Activated CD4-positive, alpha-beta T cell treated with anti-CD3 and anti-CD28 coated beads for 36 hours (primary cell): ENCODE data around the gene CNTN4. TPM values are rescaled to one million over a fixed set of nuclear protein-coding genes. Genes with fewer than 3 reads are reported as not detected.

Experiments used
- ATAC-seq: fragments of 200-7000 bp; cut with Tn5 transposase; one replicate; pipeline ENCODE4 v1.10.0; 2021; ENCODE audit warnings: mild to moderate bottlenecking, moderate library complexity
- CTCF ChIA-PET: fragments of 350-600 bp; sonication (Branson Sonifier 250); formaldehyde crosslinking; loops from one replicate; lab custom pipeline; 2021; ENCODE audit warnings: antibody characterized with exemption; lab: Charles Lee
- POLR2A ChIA-PET: fragments of 350-600 bp; sonication (Branson Sonifier 250); formaldehyde crosslinking; loops from one replicate; lab custom pipeline; 2021; ENCODE audit warnings: antibody characterized with exemption, inconsistent platforms; lab: Charles Lee
- DNase-seq: peaks from one replicate; pipeline ENCODE4 v3.0.0-alpha.2; 2020
- H3K27ac Mint-ChIP-seq: one replicate; pipeline ENCODE4 v1.8.0; 2021; ENCODE audit warnings: mixed read lengths
- H3K27me3 Mint-ChIP-seq: one replicate; pipeline ENCODE4 v1.8.0; 2021; ENCODE audit warnings: mixed read lengths
- H3K36me3 Mint-ChIP-seq: one replicate; pipeline ENCODE4 v1.8.0; 2021; ENCODE audit warnings: low read depth, mixed read lengths
- H3K4me1 Mint-ChIP-seq: one replicate; pipeline ENCODE4 v1.8.0; 2021; ENCODE audit warnings: mixed read lengths
- H3K4me3 Mint-ChIP-seq: one replicate; pipeline ENCODE4 v1.8.0; 2021; ENCODE audit warnings: mild to moderate bottlenecking, moderate library complexity, mixed read lengths
- H3K9me3 Mint-ChIP-seq: one replicate; pipeline ENCODE4 v1.8.0; 2021; ENCODE audit warnings: low read depth, mixed read lengths
- intact Hi-C, 2 experiments: fragments of 100-400 bp; cut with DNase I in 1 of 2; cut with micrococcal nuclease in 1 of 2; formaldehyde crosslinking; loops; one replicate each; pipeline versions ENCODE4 v1.14.2 to v1.15.1; 2022 to 2024; cut with DNase I, micrococcal nuclease
- total RNA-seq, 2 experiments: library from RNA; stranded (reverse); gene quantifications; one replicate each; pipeline ENCODE4 v1.2.3, GENCODE V29; 2021

CNTN4 gene
- total RNA-seq, 2 experiments from 2014 or later: not detected

GRCh38 chr3:2567451-2567850 lies 468.8 kb downstream of the CNTN4 start:
- ChIA-PET POLR2A (no interaction called here), CTCF (no interaction called here)
- Mint-ChIP-seq H3K4me1 (no peaks in the 10 kb centered on the region), H3K9me3 (no peaks in the 10 kb centered on the region), H3K27me3 (no peaks in the 10 kb centered on the region), H3K36me3 (no peaks in the 10 kb centered on the region), H3K4me3 (no peak overlapping the region), H3K27ac (no peak overlapping the region)
- ATAC-seq: no peak
- DNase-seq: no peak
- intact Hi-C loops: no loop called here

DNA sequence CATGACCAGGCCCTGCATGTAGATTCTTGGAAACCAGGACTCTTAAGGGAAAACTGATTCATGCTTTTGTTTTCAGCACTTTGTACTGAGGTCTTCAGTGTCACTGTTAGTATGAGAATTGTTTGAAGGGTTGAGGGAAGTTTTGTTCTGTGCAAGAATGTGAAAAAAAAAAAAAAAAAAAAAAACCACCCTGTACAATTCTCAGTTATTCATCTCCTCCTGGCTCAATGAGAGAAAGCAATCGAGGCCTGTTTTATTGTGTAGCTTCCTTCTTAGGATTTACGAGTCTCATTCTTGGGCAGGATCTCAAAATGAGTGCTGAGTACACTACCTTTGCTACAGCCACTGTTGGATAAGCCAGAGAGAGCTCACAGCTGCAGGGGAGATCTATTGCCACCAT lies 469.5 kb downstream of the CNTN4 start:
- ChIA-PET POLR2A (no interaction called here), CTCF (no interaction called here)
- Mint-ChIP-seq H3K27me3 (no peaks in the 10 kb centered on the region), H3K4me1 (no peaks in the 10 kb centered on the region), H3K4me3 (no peak overlapping the region), H3K9me3 (no peaks in the 10 kb centered on the region), H3K36me3 (no peaks in the 10 kb centered on the region), H3K27ac (no peak overlapping the region)
- ATAC-seq (no peak), DNase-seq (no peak)
- intact Hi-C loops: no loop called here

- DNase-seq (no peak), ATAC-seq (no peak)
- no peaks in the 10 kb centered on the region for H3K27me3 Mint-ChIP-seq
- H3K27ac Mint-ChIP-seq: no peak overlapping the region
- H3K4me1 Mint-ChIP-seq: no peaks in the 10 kb centered on the region
- intact Hi-C loops: no loop called here
- POLR2A ChIA-PET: no interaction called here
- H3K36me3 Mint-ChIP-seq: no peaks in the 10 kb centered on the region
- CTCF ChIA-PET: no interaction called here
- H3K4me3 Mint-ChIP-seq: no peak overlapping the region
- no peaks in the 10 kb centered on the region for H3K9me3 Mint-ChIP-seq
Measured at GRCh38 chr3:2568929-2569328, 470.3 kb downstream of the CNTN4 start.

DNA sequence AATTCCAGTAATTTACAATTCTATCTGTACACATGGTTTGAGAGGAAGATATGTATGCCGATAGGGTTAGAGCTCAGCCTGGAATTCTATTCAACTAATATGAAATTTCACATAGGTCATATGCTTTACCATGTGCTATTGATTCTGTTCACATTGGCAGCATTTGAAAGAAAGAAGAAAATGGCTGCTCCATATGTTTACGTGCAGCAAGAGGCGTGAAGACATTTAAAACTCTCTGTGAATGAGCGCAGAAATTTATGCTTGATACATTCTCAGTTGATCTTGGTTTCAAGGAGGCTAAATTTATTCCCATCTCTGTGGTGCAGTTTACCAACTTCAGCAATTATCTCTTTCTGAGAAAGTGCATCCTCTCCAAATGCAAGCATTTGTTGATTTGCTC lies 478.9 kb downstream of the CNTN4 start:
- H3K4me1 Mint-ChIP-seq: no peaks in the 10 kb centered on the region
- CTCF ChIA-PET: no interaction called here
- POLR2A ChIA-PET: no interaction called here

DNA sequence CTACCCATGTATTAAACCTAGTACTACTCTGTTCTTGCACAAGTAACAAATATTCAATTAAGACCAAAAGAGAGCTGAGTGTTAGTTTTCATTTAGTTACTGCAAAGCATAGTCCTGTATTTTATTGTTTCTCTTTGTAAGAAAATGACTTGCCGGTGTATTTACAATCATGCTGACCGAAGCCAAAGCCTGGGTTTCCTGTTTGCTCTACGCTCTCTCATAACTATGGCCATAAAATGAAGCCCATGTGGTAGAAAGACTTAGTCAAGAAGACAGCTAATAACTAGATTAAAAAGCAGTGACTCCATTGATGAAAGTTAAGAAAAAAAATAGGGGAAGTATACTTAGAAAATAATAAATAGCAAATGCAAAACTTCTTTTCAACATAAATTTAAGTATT lies 479.9 kb downstream of the CNTN4 start:
- no peak for DNase-seq
- H3K36me3 Mint-ChIP-seq: no peaks in the 10 kb centered on the region
- H3K4me3 Mint-ChIP-seq: no peak overlapping the region
- ATAC-seq: no peak
- no peaks in the 10 kb centered on the region for H3K27me3 Mint-ChIP-seq
- no peak overlapping the region for H3K27ac Mint-ChIP-seq
- intact Hi-C loops: no loop called here
- CTCF ChIA-PET: no interaction called here
- H3K4me1 Mint-ChIP-seq: no peaks in the 10 kb centered on the region
- POLR2A ChIA-PET: no interaction called here
- no peaks in the 10 kb centered on the region for H3K9me3 Mint-ChIP-seq

More for the DNA sequence above, 478.9 kb downstream of the CNTN4 start:
- no peak for ATAC-seq
- no peak for DNase-seq
- Mint-ChIP-seq H3K36me3 (no peaks in the 10 kb centered on the region), H3K4me3 (no peak overlapping the region), H3K27ac (no peak overlapping the region), H3K27me3 (no peaks in the 10 kb centered on the region), H3K9me3 (no peaks in the 10 kb centered on the region)
- intact Hi-C loops: no loop called here

DNA sequence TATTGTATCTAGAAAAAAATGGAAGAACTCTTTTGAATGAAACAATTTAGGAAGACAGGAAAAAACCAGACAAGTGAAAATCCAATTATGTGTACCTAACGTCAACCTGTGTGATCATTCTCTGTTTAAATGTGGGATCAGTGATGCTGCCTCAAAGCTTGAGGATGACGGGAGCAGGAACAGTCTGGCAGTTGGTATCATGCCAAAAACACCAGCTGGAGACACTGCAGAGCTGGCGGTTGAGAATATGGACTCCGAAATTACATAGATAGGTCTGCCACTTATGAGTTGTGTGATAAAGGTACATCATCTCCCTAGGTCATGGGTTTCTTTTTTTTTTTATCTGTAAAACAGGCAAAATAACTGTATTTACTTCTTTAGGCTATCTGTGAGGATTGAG lies 480.5 kb downstream of the CNTN4 start:
- Mint-ChIP-seq H3K27me3 (no peaks in the 10 kb centered on the region), H3K4me3 (no peak overlapping the region), H3K4me1 (no peaks in the 10 kb centered on the region), H3K27ac (no peak overlapping the region), H3K9me3 (no peaks in the 10 kb centered on the region), H3K36me3 (no peaks in the 10 kb centered on the region)
- ChIA-PET POLR2A (no interaction called here), CTCF (no interaction called here)
- DNase-seq (no peak), ATAC-seq (no peak)
- intact Hi-C loops: no loop called here

GRCh38 chr3:2583046-2583445 lies 484.4 kb downstream of the CNTN4 start:
- ChIA-PET CTCF (no interaction called here), POLR2A (no interaction called here)
- ATAC-seq (no peak), DNase-seq (no peak)
- H3K4me1 Mint-ChIP-seq: no peaks in the 10 kb centered on the region
- H3K27me3 Mint-ChIP-seq: no peaks in the 10 kb centered on the region
- H3K4me3 Mint-ChIP-seq: no peak overlapping the region
- no peaks in the 10 kb centered on the region for H3K36me3 Mint-ChIP-seq
- intact Hi-C loops: no loop called here
- H3K27ac Mint-ChIP-seq: no peak overlapping the region
- no peaks in the 10 kb centered on the region for H3K9me3 Mint-ChIP-seq

- Mint-ChIP-seq H3K9me3 (no peaks in the 10 kb centered on the region), H3K4me3 (no peak overlapping the region), H3K36me3 (no peaks in the 10 kb centered on the region), H3K4me1 (no peaks in the 10 kb centered on the region), H3K27me3 (no peaks in the 10 kb centered on the region), H3K27ac (no peak overlapping the region)
- ChIA-PET CTCF (no interaction called here), POLR2A (no interaction called here)
- intact Hi-C loops: no loop called here
- ATAC-seq (no peak), DNase-seq (no peak)
Measured at GRCh38 chr3:2589336-2589969, 490.8 kb downstream of the CNTN4 start.

DNA sequence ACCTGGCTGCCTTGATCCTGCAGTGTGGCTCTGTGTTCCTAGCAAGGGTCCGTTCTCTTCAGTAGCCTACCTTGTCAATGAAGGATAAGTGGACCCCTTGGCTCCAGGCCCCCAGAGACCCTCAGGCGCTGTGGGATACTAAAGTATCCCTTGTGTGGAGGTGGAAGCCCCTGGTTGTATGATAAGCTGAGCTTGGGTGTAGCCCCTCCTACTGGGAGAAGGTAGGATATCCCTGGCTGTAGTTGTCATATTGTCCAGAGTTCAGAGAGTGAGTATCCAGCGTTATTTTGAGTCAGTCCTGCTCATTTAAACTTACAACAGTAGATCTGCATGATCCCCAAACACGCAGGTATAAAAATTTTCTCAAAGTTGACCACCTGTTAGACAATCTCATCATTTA lies 496.8 kb downstream of the CNTN4 start:
- ATAC-seq: no peak
- H3K27me3 Mint-ChIP-seq: no peaks in the 10 kb centered on the region
- intact Hi-C loops: no loop called here
- H3K4me3 Mint-ChIP-seq: no peak overlapping the region
- H3K27ac Mint-ChIP-seq: no peak overlapping the region
- DNase-seq: no peak
- H3K9me3 Mint-ChIP-seq: no peaks in the 10 kb centered on the region
- ChIA-PET POLR2A (no interaction called here), CTCF (no interaction called here)
- H3K4me1 Mint-ChIP-seq: no peaks in the 10 kb centered on the region
- H3K36me3 Mint-ChIP-seq: no peaks in the 10 kb centered on the region

GRCh38 chr3:2597615-2598014 lies 498.9 kb downstream of the CNTN4 start:
- Mint-ChIP-seq H3K4me3 (no peak overlapping the region), H3K27me3 (no peaks in the 10 kb centered on the region), H3K9me3 (no peaks in the 10 kb centered on the region), H3K4me1 (no peaks in the 10 kb centered on the region), H3K27ac (no peak overlapping the region), H3K36me3 (no peaks in the 10 kb centered on the region)
- intact Hi-C loops: no loop called here
- CTCF ChIA-PET: no interaction called here
- DNase-seq: no peak
- ATAC-seq: no peak
- POLR2A ChIA-PET: no interaction called here

GRCh38 chr3:2599471-2599870 lies 500.8 kb downstream of the CNTN4 start:
- Mint-ChIP-seq H3K4me1 (no peaks in the 10 kb centered on the region), H3K27me3 (no peaks in the 10 kb centered on the region), H3K9me3 (no peaks in the 10 kb centered on the region), H3K27ac (no peak overlapping the region), H3K4me3 (no peak overlapping the region), H3K36me3 (no peaks in the 10 kb centered on the region)
- DNase-seq (no peak), ATAC-seq (no peak)
- POLR2A ChIA-PET: no interaction called here
- intact Hi-C loops: no loop called here
- CTCF ChIA-PET: no interaction called here

- no peaks in the 10 kb centered on the region for H3K4me1 Mint-ChIP-seq
- intact Hi-C loops: no loop called here
Measured at GRCh38 chr3:2603692-2604289, 505.1 kb downstream of the CNTN4 start.

More at GRCh38 chr3:2603692-2604289, 505.1 kb downstream of the CNTN4 start:
- DNase-seq (no peak), ATAC-seq (no peak)
- POLR2A ChIA-PET: no interaction called here
- no peaks in the 10 kb centered on the region for H3K27me3 Mint-ChIP-seq
- CTCF ChIA-PET: no interaction called here
- no peaks in the 10 kb centered on the region for H3K9me3 Mint-ChIP-seq
- no peak overlapping the region for H3K27ac Mint-ChIP-seq
- no peak overlapping the region for H3K4me3 Mint-ChIP-seq
- H3K36me3 Mint-ChIP-seq: no peaks in the 10 kb centered on the region
